Activated gamma-delta T cell treated with anti-CD3 and anti-CD28 coated beads, Interleukin-2, amount 50 U/mL, for 16 hours (primary cell): ENCODE data around the gene STT3A.

Experiments
- DNase-seq: peaks from one replicate; pipeline ENCODE4 v3.0.0-alpha.2; 2020; ENCODE audit warnings: low read depth

The STT3A gene

DNA sequence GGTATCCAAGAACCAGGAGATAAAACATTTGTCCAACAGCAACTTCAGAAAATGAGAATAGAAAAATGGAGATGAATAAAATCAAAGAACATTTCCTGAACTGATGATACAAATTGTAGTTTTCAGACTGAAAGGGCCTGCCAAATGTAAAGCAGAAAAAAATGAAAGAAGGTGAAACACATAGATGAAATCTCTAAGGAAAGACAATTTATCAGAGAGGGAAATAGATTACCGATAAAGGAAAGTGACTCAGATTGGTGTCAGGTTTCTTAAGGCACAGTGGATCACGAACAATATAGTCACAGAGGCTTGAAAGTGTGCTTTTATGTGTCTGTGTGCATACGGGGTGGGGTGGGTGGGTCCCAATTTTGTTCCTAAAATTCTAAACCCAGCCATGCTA is 4.1 kb upstream of the STT3A start:
- no peak for DNase-seq

DNA sequence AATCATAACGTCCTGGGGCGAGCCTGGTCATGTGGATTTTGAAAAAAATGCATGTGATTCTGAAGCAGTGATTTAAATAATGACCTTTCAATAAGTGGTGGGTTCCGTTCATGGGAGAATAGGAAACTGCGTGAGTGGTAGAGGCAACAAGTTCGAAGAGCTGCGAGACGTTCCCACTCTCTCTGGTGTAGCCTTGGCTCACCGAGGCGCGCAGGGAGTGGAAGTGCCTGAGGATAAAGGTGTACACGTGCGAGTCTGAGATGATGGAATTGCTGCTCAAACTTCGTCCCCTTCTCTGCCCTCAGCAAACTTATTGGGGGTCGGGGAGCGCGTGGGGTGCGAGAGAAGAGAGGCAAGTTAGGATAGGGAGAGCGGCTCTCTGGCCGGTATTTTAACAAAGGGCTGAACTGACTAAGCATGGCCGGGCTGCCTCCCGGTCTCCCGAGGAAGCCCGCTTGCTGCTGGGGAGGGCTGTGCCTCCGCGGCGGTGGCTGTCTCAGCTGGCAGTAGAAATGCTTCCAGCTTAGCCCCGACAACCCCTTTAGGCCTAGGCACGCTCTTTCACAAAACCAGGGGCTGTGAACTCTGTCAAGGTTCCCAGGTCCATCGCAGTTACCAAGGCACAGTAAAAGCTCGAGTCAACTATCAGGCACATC is 875 bp upstream of the STT3A start:
- no peak for DNase-seq

DNA sequence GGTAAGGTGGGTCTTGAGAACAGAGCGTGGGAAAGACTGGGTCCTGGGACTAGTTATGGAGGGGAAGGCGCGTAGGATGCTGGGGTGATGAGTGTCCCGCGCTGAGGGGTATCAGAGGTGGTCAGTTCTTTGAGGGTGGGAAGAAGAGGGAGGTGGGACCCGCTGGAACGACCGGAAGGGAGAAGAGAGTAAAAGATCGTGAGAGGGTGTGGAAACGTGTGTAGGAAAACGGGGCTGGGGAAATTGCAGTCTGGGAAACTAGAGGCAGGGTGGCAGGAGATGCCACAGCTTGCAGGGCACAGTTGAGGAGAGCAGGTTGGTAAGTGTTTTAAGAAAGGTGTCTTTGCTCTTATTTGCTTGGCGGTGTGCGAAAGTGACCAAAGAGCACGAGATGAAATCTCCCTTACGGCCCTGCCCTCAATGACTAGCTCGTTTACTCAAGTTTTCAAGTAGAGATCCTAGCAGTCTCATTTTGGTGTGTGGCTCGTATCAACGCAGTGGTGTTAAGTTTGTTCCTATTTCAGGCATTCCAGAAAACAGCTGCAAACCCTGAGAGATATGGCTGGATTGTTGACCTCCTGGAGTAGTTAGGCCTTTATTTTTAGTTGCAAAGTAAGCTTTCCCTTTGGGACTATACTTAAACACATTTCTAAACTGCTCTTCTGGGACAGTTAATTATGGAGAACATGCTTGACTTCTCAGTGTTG is 615 bp downstream of the STT3A start:
- DNase-seq, result no peak

DNA sequence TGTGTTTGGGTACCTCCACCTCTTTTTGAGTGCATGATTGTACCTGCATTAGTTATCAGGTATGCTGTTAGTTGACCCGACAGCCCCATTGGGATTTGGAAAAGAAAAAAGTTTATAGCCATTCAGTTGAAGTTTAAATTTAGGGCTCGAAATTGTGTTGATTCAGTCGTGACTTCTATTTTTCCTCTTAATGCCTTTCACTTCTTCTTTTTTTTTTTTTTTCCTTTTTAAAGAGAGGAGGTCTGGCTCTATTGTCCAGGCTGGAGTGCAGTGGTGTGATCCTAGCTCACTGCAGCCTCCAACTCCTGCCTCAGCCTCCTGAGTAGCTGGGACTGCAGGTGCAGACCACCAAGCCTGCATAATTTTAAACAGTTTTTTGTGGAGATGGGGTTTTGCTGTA is 2.3 kb downstream of the STT3A start:
- DNase-seq, result no peak

DNA sequence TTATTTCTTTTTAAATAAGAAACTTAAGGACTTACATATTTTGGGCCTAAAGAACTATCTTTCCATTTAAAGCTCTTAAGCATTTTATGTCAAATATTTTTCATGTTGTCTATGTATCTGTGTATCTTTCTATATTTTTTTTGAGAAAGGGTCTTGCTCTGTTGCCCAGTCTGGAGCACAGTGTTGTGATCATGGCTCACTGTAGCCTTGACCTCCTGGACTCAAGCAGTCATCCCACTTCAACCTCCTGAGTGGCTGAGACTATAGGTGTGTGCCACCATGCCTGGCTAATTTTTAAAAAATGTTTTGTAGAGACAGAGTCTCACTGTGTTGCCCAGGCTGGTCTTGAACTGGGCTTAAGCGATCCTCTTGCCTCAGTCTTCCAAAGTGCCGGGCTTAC is 8.0 kb downstream of the STT3A start:
- no peak for DNase-seq

DNA sequence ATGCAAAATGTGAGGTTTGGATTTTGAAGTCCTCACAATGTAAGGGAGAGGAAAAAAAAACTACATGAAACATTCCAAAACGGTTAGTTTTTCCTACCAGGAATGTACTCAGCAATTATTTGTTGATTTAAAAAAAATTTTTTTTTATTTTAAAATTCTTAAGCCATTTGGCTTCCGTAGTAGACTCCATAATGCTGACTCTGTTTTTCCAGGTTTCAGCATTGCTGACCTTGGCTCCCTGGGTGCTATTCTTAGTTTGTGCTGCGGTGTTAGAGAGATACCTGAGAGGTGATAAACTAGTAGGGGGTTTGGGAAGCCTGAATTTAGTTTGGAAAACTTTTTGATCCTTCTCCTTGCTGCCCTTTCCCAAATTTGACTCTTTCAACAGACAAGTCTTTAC is 10.6 kb downstream of the STT3A start:
- DNase-seq, result no peak

DNA sequence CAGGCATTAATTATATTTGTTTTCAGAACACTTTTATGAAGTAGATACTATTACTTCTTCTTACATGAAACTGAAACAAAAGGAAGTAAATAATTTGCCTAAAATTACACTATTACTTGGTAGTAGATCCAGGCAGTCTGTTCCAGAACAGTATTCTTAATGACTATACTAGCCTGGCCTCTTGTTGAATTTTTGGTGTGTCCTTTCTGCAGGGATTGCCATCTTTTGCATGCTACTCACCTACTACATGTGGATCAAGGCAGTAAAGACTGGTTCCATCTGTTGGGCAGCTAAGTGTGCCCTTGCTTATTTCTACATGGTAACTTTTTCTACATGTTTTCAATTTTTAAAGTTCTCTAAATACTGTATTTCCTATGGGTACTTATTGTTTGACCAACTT is 12.8 kb downstream of the STT3A start:
- DNase-seq, result no peak

DNA sequence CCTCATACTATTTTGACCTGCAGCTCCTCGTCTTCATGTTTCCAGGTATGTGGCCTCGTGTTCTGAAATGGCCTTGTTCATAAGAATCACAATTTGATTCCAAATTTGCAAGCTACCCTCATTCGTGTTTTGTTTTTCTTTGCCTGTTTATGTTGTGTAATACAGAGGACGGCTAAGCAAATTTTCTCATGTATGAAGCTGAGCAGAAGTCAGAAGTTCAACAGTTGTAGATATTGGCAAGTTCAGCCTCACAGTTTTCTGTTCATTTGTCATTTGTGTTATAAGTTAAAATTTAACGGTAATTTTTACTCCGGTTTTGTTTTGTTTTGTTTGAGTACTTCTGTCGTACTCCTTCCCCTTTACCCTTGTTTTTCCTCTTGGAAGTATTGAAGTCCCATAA is 16.9 kb downstream of the STT3A start:
- DNase-seq, result no peak

DNA sequence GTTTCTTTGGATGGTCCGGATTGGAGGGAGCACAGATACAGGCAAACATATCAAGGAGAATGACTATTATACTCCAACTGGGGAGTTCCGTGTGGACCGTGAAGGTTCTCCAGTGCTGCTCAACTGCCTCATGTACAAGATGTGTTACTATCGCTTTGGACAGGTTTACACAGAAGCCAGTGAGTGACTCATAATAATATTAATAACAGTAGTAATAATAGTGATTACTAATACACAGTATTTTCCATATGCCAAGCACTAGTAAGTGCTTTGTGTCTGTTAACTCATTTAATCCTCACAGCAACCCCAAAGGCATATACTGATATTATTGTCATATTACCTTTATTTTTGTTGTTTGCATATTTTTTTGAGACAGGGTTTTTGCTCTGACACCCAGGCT is 25.7 kb downstream of the STT3A start:
- DNase-seq, result no peak

DNA sequence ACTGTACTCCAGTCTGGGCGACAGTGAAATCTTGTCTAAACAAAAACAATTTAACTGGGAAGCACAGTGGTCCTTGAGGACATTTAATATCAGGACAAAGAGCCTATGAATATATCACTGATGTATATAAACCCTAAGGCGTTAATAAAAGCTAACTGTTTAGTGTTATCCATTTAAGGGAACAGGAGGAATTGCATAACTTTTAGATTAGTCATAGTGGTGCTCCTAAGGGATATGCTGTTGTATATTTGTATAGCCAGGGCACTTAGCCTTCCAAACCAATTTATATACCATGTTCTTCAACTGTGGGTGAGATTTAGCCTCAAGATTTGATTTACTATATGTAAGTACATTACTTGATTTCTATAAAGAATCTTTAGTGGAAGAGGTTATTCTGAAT is 29.3 kb downstream of the STT3A start:
- DNase-seq, result no peak

DNA sequence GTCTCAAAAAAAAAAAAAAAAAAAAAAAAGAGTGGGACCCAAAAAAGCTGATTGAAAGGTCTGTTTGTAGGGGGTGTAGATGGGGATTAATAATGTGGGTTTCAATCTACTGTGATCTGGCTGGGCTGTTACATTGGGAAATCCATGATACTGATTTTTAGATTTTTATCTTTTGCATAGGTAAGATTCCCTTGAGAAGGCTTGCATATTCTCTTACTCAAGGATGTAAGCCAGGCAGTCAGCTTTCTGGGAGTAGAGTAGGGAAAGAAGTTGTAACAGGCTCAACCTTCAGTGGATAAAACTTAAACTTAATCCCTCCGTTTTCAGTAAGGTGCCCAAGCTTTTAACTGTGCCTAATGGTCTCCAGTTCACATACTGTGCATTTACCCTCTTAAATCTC is 30.4 kb downstream of the STT3A start:
- no peak for DNase-seq

DNA sequence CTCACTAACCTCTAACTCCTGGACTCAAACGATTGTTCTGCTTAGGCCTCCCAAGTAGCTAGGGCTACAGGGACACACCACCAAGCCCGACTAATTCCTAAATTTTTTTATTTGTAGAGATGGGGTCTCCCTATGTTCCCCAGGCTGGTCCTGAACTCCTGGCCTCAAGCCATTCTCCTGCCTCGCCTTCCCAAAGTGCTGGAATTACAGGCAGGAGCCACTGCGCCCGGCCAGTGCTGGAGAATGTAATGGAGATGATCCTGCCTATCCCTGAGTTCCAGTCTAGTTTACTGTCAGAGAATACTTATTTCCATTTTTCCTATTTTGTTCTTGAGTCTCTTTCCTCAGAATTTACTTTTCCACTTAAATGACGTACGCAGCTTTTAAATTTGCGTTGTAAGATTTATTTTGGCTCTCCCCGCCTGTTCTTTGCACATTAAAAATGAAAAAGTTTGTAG is 32.1 kb downstream of the STT3A start, which contains the start of gene CHEK1:
TSS of gene CHEK1 (plus strand) at position 408 of the 458 bp plus-strand sequence. CDS start 1,606 bp downstream, outside the sequence.
- DNase-seq, result no peak

DNA sequence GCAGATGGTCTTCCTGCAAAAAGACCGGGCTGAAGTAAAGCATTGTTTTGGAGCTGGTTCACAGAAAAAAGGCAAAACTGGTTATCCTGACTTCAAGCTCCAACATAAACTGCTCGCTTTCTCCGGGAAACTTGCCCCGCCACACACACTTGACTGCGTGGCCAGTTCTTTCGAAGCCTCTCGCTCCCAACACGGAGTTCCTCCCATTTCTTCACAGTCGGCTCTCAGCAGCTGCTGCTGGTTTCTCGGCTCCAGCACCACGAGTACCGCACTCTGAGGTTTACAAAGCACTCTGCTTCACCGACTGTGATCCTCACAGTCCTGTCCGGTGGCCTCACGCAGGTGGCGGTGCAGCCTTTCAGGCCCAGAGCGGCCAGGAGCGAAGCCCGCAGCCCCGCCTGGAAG is 32.6 kb downstream of the STT3A start:
- no peak for DNase-seq

DNA sequence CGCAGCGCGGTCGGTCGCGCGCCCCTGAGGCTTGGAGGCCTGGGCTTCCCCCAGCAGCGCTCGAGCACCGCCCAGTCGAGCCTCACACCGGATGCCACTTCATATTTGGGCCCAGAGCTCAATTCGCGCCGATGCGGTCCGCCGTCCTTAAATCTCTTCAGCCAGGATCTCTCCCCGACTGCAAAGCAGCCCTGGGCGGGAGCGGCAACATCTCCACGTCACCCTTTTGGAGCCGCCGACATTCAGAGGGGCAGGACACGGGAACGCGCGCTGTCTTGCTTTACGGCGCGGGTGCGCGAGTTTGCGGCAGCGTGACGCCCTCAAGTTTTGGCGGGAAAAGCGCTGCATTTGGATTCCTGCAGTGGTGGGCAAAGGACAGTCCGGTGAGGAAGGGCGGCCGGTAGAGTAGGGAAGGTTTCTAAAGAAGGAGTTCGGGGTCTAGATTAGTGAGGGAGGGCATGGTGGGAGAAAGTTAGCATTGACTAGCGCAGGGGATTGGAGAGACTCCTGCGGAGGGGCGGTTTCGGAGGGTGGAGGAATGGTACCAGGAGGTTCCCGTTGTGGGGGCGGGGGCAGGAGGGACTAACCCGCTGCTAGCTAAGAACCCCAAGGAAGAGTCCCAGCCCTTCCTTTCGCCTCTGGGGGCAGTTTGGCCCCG is 33.1 kb downstream of the STT3A start:
- peak; percentile 70 for DNase-seq

DNA sequence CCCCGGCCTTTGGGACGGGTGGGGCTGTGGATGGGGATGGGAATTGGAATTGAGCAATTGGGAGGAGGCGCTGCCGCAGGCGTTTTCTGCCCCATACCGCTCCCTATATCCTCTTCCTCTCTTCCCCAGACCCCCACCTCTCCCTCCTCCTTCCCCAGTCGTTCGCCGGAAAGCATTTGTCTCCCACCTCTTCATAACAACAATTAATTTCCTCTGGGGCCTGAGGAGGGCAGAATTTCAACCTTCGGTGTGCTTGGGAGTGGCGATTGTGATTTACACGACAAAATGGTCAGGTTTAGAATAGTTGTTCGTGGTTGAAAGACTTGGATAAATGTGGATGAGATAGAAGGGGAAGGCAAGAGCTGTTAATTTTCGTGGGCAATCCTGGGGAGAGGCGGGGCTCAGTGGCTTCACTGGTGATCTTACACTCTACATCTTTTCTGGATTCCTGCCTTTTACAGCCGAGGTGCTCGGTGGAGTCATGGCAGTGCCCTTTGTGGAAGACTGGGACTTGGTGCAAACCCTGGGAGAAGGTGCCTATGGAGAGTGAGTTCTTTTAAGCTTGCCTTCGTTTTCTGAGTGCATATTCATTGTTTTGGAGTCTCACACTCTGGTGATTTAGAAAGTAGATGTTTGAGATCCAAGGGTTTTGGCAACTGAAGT is 33.8 kb downstream of the STT3A start:
- peak; percentile 5 for DNase-seq

DNA sequence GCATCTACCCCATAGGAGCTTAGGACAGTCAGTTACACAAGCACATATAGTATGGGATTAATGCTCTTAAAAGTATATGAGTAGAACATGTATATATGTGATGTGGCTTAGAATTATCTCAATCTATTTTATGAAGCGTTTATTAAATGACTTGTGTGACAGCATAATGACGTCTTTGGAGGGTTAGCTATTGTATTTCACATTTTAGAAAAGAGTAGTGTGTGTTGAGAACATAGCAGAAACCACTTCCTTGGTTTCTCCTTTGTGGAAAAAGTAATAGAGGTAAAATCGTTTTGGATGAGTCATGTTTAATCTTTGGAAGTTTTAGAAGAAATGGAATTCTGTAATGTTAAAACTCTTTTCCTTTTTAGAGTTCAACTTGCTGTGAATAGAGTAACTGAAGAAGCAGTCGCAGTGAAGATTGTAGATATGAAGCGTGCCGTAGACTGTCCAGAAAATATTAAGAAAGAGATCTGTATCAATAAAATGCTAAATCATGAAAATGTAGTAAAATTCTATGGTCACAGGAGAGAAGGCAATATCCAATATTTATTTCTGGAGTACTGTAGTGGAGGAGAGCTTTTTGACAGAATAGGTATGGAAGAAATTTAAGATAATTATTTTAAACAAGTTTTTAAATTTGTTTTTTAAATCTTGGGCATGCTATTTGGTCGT is 34.7 kb downstream of the STT3A start:
- no peak for DNase-seq

DNA sequence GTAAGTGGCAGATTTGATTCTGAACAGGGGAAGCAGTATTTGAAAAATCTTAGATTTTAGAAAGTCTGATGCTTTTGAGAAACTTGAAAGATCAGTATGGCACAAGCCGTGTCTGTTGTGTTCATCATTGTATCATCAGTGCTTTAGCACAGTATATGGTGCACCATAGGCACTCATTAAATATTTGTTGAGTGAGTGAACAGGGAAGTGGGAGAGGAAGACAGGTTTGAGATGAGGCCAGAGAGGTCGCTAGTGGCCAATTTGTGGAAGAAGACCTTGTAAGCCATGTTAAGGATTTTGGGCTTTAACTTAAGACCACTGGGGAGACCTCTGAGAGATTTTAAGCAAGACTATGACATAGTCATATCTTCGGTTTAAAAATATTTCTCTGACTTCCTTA is 45.2 kb downstream of the STT3A start:
- DNase-seq, result no peak

DNA sequence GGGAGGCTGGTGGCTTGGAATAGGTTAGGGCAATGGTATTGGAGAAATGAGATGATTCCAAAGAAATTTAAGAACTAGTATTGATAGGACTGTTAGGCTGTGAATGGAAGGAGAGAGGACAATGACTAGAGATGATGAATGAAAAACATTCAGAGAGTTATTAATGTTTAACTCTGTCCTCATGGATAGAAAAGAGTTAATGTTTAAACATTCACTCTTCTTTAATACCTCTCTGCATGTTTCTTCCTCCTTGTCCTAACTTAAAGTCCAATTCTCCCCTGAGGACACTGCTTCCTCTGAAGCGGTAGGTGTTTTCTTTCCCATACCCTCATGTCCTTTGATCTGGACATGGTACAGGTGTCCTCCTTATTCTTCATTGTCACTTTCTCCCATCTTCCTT is 45.7 kb downstream of the STT3A start:
- DNase-seq, result no peak

DNA sequence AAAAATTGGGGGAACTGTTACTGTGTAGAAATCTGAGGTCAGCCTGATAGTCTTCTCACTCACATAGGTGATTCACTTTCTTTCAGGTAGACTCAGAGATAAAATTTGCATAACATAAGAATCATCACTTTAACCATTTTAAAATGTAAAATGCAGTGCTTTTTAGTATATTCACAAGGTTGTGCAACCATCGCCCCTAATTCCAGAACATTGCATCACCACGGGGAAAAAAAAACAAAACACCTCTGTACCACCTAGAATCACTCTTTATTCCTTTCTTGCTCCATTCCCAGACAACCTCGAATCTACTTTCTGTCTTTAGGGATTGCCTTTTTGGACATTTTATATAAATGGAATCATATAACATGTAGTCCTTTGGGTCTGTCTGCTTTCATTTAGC is 53.2 kb downstream of the STT3A start:
- DNase-seq, result no peak

DNA sequence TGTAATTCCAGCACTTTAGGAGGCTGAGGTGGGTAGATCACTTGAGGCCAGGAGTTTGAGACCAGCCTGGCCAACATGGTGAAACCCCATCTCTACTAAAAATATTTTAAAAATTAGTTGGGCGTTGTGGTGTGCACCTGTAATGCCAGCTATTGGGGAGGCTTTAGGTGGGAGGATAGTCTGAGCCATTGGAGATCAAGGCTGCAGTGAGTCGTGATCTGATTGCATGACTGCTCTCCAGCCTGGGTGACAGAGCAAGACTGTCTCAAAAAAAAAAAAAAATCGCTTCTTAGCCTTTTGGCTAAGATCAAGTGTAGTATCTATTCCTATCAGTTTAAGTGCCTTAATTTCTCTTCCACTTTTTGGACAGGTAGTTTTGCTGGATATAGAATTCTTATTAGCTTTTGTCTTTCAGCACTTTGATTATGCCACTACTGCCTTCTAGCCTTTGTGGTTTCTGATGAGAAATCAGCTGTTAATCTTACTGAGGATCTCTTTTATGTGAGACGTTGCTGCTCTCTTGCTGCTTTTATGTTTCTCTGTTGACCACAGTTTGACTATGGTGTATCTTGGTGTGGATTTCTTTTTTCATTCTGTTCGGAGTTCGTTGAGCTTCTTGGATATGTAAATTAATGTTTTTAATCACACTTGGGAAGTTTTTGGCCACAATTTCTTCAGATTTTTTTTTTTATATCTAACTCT is 57.0 kb downstream of the STT3A start:
- DNase-seq, result no peak

DNA sequence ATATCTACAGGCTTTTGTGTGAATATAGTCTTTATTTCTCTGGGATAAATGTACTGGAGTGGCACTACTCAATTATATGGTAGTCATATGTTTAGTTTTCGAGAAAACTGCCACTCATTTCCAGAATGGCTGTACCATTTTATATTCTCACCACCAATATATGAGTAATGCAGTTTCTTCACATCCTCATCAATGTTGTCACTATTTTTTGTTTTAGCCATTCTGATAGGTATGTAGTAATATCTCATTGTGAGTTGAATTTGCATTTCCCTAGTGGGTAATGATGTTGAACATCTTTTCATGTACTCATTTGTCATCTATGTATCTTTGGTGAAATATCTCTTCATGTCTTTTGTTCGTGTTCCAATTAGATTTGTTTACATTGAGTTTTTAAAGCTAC is 70.0 kb downstream of the STT3A start:
- no peak for DNase-seq

DNA sequence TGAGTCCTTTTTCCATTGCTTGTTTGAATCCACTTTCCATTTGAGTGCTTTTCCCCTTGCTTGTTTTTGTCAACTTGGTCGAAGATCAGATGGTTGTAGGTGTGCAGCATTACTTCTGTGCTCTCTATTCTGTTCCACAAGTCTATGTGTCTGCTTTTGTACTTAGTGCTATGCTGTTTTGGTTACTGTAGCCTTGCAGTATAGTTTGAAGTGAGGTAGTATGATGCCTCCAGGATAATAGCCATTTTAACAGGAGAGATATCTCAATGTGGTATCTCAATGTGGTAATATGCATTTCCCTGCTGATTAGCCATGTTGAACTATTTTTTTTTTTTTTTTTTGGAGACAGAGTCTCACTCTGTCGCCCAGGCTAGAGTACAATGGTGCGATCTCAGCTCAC is 71.3 kb downstream of the STT3A start:
- no peak for DNase-seq
